Measurements from ENCODE around the gene TNFRSF12A. TPM values are rescaled to one million over a fixed set of nuclear protein-coding genes. Genes with fewer than 3 reads are reported as not detected.

TNFRSF12A gene
- polyA plus RNA-seq, 12 donors: 17.2 to 159 (median 35.9) TPM; not detected in 1

- DNase-seq: peak; percentile 97
Observed at GRCh38 chr16:3023669-3024478, 3.7 kb downstream of the TNFRSF12A start, which contains the start of the genes HCFC1R1 and THOC6. TSS of gene HCFC1R1 (minus strand) at chr16:3023942. CDS start at chr16:3023941, 1 bp downstream. TSS of gene THOC6 (plus strand) at chr16:3024035. CDS start at chr16:3024327, 292 bp downstream.

DNA sequence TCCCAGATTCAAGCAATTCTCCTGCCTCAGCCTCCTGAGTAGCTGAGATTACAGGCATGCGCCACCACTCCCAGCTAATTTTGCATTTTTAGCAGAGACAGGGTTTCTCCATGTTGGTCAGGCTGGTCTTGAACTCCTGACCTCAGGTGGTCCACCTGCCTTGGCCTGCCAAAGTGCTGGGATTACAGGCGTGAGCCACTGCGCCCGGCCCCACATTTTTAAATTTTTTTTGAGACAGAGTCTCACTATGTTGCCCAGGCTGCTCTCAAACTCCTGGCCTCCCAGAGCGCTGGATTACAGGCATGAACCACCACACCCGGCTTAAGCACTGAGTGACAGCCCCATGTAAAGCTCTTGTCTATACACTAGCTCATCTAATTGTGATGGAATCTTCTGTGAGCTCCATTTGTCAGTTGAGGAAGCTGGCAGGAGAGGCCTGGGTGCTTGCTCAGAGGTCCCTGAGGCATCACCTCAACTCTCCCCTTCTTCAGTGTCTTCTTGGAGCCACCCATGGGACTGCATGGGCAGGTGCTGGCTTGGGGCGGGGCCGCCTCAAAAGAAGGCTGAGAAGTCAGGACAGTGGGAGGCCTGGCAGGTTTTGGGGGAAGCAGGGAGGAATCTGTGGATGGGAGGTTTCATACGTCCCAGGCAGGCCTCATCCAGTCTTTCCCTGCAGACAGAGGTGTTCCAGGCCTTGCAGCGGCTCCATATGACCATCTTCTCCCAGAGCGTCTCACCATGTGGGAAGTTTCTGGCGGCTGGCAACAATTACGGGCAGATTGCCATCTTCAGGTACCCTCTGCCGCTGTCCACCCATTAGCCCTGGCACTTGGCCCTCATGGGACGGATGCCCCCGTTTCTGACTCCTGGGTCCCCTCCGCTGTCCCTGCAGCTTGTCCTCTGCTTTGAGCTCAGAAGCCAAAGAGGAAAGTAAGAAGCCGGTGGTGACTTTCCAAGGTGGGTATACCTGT lies 5.1 kb downstream of the TNFRSF12A start:
- no peak for DNase-seq

- no peak for DNase-seq
Observed at GRCh38 chr16:3026003-3026378, 5.8 kb downstream of the TNFRSF12A start.

- DNase-seq: no peak
Observed at GRCh38 chr16:3026609-3027488, 6.7 kb downstream of the TNFRSF12A start.

- DNase-seq: no peak
Observed at GRCh38 chr16:3027489-3027795, 7.3 kb downstream of the TNFRSF12A start.

DNA sequence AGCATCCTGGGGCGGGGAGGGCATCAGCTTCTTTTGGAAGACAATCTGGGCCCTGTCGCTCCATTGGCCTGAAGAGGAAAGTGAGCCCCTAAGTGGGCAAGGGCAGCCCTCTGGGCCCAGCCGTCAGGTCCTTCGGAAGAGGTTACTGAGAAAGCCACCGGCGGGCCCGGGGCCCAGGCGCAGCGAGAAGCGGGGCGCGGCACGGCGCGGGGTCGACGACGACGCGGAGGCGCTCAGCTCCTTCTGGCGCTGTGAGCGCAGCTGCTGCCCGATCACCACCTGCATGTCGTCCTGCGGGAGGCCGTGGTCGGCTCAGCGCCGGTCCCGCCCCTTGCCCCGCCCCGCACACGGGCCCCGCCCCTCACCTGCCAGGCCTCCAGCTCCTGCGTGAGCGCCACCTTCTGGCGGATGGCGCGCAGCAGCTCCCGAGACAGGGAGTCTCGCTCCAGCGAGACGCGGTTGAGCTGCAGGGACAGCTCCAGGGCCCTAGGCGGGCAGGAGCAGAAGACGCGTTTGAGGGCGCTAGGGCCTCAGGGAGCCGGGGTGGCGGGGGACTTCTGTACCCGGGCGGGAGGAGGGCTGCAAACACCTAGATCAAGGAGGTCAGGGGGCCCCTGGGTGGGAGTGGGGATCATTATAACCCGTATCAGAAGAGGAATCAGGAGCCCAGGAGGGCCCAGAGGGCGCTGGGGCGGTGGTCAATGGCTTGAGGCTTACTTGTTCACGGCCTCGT lies 8.0 kb downstream of the TNFRSF12A start:
- DNase-seq: peak; percentile 60

- DNase-seq: no peak
Observed at GRCh38 chr16:3028716-3029319, 8.7 kb downstream of the TNFRSF12A start.

DNA sequence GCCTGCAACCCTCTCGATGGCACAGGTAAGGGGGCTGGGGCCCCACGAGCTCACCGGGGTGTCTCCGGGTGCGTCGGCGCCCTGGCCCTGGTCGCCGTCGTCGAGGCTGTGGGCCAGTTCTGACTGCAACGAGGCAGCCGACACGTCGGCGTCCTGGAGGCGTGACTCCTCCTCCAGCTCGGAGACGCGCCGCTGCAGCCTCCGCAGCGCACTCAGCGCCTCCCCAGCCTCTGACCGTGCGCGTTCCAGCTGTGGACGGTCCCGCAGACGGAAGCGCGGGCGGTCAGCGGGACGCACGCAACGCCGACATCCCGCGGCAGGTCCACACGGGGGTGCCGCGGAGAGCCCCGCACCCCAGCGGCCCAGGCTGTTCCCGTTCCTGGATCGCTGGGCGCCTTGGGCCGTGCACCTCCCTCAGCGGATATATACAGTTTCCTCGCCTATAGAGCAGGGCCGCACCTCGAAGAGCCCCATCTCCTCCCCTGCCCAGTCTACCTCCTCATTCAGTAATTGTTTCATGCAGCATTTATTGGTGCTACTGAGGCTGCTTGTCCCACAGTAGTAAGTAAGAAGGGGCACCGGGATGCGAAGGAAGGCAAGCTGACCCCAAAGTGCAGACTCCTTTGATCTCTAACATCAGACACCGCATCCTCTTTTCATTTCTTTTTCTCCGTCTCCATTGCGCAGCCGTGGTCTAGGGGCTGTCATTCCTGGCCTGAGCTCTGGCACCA lies 9.5 kb downstream of the TNFRSF12A start:
- DNase-seq: no peak

DNA sequence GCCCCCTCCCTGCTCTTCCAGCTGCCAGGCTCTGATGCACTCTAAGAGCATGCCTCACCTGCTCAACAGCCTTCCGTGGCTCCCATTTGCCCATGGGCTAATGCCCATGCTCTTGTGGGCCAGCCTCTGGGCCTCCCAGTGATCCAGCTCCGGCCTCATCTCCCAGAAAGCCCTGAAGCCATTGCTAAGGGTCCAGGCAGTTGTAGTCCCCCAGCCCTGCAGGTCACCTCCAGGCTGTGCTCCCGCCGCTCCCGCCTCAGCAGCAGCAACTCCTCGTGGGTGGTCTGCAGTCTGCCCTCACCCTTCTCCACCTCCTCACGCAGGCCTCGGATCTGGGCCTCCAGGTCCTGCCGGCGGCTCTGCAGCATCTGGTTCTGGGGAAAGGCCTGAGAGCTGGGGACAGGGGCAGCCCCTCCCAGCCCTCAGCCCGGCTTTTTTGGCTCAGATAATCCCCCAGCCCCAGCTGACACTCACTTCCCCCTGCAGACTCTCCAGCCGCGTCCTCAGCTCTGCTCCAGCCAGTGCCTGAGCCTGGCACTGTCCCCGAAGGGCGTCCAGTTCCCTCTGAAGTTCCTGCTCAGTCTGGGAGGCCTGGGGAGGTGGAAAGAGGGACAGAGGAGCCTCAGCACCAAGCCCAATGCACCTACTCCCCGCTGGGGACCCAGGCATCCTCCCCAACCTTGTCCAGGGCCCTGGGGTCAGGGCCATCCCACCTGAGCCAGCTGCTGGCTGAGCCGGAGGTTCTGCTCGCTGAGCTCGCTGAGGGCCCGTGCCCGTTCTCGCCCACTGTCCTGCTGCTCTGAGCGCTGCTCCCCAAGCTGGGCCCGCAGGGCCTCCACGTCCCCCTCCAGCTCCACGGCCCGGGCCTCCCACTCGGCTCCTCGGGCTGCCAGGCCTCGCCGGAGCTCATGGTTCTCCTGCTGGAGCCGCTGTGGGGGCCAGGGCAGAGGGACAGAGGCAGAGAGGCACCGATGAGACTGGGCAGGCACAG lies 10.3 kb downstream of the TNFRSF12A start:
- no peak for DNase-seq

- DNase-seq: no peak
Observed at GRCh38 chr16:3032624-3033023, 12.5 kb downstream of the TNFRSF12A start.

- no peak for DNase-seq
Observed at GRCh38 chr16:3035289-3035971, 15.3 kb downstream of the TNFRSF12A start.

DNA sequence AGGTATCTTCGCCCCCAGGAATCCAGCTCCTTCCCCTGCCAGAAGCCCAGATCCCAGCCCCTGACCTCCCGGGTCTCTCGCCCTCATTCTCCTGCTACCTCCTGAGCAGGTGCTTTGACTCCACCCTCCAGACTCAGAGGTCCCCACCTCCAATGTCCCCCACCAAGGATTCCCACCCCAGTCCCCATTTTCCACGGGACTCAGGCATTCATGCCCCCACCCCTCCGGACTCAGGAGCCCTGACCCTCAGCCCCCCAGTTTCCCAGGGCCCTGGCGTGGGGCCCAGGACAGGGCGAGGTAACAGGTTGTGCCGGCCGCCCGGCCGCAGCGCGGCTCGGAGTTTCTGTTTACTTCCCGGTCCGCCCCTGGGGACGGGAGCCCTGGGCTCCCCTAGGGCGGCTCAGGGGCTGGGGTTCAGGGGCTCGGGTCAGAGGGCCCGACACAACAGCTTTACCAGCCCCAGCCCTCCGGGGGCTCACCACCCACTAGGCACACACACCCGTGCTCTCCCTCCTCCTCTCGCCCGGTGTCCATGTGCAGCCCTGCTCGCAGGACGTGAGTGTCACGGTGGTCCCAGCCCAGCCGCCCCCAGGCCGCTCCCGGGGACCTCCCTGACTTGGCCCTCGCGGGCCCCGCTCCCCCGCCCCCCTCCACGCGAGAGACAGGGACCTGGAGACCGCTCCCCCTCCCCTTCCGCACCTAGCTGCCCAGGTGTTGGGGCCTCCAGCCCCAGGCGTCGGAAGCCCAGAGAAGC lies 16.0 kb downstream of the TNFRSF12A start:
- no peak for DNase-seq

- DNase-seq: no peak
Observed at GRCh38 chr16:3036726-3037315, 16.7 kb downstream of the TNFRSF12A start, which contains the start of gene BICDL2. TSS of gene BICDL2 (minus strand) at chr16:3036944. CDS start at chr16:3035496, 1,448 bp downstream.

GRCh38 chr16:3038256-3038655 lies 18.1 kb downstream of the TNFRSF12A start:
- DNase-seq: no peak

DNA sequence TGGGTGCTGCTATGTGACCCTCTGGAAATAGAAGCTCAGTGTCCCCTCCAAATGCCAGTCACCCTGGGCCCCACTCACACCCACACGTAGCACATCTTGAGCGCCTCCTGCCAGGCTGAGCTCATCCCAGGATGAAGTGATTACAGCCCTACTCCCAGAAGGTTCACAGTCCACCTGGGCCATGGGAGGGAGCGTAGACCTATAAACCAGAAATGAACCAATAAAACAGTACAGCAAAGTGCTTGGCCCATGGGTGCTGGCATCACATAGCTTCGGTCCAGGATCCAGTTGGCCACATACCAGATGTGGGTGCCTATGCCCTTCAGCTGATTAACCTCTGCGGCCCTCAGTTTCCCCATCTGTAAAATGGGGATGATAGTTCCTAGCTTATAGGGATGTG lies 18.7 kb downstream of the TNFRSF12A start:
- DNase-seq: no peak

DNA sequence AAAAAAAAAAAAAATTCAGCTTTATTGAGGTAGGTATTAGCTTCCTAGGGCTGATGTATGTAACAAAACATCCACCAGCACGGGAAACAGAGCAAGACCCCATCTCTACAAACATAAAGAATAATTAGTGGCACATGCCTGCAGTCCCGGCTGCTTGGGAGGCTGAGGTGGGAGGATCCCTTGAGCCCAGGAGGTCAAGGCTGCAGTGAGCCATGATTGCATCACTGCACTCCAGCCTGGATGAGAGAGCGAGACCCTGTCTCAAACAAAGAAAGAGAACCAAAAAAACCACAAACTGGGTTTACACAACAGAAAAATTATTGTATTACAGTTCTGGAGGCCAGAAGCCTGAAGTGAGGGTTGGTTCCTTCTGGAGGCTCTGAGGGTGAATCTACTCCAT lies 22.2 kb downstream of the TNFRSF12A start:
- DNase-seq: no peak

GRCh38 chr16:3044708-3045107 lies 24.5 kb downstream of the TNFRSF12A start:
- no peak for DNase-seq
